Measurements from ENCODE around the gene AHRR.

Gene AHRR

GRCh38 chr5:427415-428087, 106.0 kb downstream of the AHRR start:
- no peak for DNase-seq (ENCODE audit: low read depth, low spot score)
- TF ChIP-seq, protein P1, sequence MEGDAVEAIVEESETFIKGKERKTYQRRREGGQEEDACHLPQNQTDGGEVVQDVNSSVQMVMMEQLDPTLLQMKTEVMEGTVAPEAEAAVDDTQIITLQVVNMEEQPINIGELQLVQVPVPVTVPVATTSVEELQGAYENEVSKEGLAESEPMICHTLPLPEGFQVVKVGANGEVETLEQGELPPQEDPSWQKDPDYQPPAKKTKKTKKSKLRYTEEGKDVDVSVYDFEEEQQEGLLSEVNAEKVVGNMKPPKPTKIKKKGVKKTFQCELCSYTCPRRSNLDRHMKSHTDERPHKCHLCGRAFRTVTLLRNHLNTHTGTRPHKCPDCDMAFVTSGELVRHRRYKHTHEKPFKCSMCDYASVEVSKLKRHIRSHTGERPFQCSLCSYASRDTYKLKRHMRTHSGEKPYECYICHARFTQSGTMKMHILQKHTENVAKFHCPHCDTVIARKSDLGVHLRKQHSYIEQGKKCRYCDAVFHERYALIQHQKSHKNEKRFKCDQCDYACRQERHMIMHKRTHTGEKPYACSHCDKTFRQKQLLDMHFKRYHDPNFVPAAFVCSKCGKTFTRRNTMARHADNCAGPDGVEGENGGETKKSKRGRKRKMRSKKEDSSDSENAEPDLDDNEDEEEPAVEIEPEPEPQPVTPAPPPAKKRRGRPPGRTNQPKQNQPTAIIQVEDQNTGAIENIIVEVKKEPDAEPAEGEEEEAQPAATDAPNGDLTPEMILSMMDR (IDR thresholded peaks at IDR 0.05; ENCODE audit: low read depth, low read length): no peak
- in situ Hi-C loops (cut with HindIII; ENCODE audit: low sequenced_read_pairs): no loop called here
- no peak overlapping the region for H3K4me3 ChIP-seq (ENCODE audit: low read depth, low read length)

- DNase-seq (ENCODE audit: low read depth, low spot score): no peak
- TF ChIP-seq, protein P1 (IDR thresholded peaks at IDR 0.05; ENCODE audit: low read depth, low read length): no peak
- in situ Hi-C loops (cut with HindIII; ENCODE audit: low sequenced_read_pairs): no loop called here
- no peak overlapping the region for H3K4me3 ChIP-seq (ENCODE audit: low read depth, low read length)
These were observed 106.7 kb downstream of the AHRR start for GRCh38 chr5:428219-428618.

DNA sequence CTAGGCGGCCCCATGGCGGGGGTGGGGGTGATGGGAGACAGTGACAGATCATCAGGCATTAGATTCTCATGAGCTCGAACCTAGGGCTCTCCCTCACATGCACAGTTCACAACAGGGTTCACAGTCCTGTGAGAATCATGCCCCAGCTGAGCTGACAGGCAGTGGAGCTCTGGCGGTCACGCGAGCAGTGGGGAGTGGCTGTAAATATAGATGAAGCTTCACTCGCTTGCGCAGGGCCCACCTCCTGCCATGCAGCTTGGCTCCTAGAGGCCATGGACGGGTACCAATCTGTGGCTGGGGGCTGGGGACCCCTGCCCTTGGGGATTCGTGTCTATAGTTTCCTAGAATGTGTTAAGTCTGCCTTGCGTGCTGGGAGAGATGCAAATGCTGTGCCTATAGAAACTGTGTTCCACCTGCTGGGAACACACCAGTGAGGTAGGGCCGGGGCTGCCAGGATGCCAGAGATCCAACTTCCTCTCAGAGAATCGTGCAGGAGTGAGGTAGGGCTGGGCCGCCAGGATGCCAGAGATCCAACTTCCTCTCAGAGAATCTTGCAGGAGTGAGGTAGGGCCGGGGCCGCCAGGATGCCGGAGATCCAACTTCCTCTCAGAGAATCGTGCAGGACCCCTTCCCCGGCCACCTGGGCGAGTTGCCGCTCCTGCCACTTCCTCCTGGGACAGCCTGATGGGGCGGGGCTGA, 107.4 kb downstream of the AHRR start:
- in situ Hi-C loops (cut with HindIII; ENCODE audit: low sequenced_read_pairs): no loop called here
- no peak for DNase-seq (ENCODE audit: low read depth, low spot score)
- TF ChIP-seq, protein P1 (IDR thresholded peaks at IDR 0.05; ENCODE audit: low read depth, low read length): no peak
- no peak overlapping the region for H3K4me3 ChIP-seq (ENCODE audit: low read depth, low read length)

- DNase-seq (ENCODE audit: low read depth, low spot score): peak; percentile 55
- H3K4me3 ChIP-seq (ENCODE audit: low read depth, low read length): no peak overlapping the region
- in situ Hi-C loops (cut with HindIII; ENCODE audit: low sequenced_read_pairs): no loop called here
- TF ChIP-seq, protein P1 (IDR thresholded peaks at IDR 0.05; ENCODE audit: low read depth, low read length): peak; percentile 2
These were observed 108.1 kb downstream of the AHRR start for GRCh38 chr5:429453-430188.

DNA sequence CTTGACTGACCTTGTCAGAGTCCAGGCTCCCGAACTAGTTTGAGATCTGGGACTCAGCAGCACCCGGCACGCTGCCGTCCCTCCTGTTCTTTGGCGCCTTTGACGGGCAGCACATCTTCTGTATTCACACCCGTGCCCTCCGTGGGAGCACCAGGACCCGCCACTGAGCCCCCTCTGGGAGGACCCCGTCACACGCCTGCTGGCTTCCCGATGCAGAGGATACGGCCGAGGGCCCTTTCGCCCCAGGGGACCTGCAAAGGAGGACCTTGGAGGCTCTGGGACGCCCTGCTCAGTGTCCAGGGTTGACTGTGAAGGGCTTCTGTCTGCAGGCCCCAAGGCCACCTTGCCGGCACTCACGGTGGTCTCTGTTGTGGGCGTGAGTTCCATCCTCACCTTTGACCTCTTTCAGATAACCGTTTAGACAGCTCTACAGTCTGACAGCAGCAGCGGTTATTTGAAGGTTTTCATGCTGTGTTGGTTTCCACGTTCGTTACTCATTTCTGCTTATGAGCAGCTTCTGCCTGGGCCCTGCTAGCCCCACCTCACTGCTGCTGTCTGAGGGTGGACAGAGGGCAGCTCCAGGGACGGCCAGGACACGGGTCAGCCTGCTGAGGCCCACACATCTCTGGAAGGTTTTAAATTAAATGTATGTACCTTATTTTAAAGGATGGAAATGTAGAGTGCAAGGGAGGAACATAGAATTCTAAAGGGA, 108.9 kb downstream of the AHRR start:
- H3K4me3 ChIP-seq (ENCODE audit: low read depth, low read length): no peak overlapping the region
- in situ Hi-C loops (cut with HindIII; ENCODE audit: low sequenced_read_pairs): no loop called here
- DNase-seq (ENCODE audit: low read depth, low spot score): no peak
- TF ChIP-seq, protein P1 (IDR thresholded peaks at IDR 0.05; ENCODE audit: low read depth, low read length): no peak

- TF ChIP-seq, protein P1 (IDR thresholded peaks at IDR 0.05; ENCODE audit: low read depth, low read length): peak; percentile 91
- in situ Hi-C loops (cut with HindIII; ENCODE audit: low sequenced_read_pairs): no loop called here
- peak; percentile 29 for DNase-seq (ENCODE audit: low read depth, low spot score)
- H3K4me3 ChIP-seq (ENCODE audit: low read depth, low read length): no peak overlapping the region
These were observed 109.6 kb downstream of the AHRR start for GRCh38 chr5:431001-431710.

All from astrocyte of the spinal cord (primary cell).